ES-I3 (cell line): ENCODE data around the gene RNLS.

Source experiments
- H3K36me3 ChIP-seq: 2 replicates; pipeline ENCODE4 v1.6.1; 2013; ENCODE audit warnings: mild to moderate bottlenecking, low read length, control low read depth, moderate library complexity; ENCODE audit not compliant: insufficient read depth
- H3K4me1 ChIP-seq: 2 replicates; pipeline ENCODE4 v1.6.1; 2013; ENCODE audit warnings: mild to moderate bottlenecking, control low read depth, low read length; ENCODE audit not compliant: insufficient read depth
- H3K9ac ChIP-seq: 2 replicates; pipeline ENCODE4 v1.6.1; 2013; ENCODE audit warnings: low read depth, mild to moderate bottlenecking, low read length, moderate library complexity
- H3K9me3 ChIP-seq: 2 replicates; pipeline ENCODE4 v1.6.1; 2013; ENCODE audit warnings: mild to moderate bottlenecking, low read length, moderate library complexity; ENCODE audit not compliant: control insufficient read depth, insufficient read depth

Gene RNLS

GRCh38 chr10:88465765-88466164 is 117.4 kb downstream of the RNLS start:
- H3K9me3 ChIP-seq = no peaks in the 10 kb centered on the region

GRCh38 chr10:88463811-88464210 is 119.3 kb downstream of the RNLS start:
- H3K4me1 ChIP-seq = no peaks in the 10 kb centered on the region
- H3K36me3 ChIP-seq = no peaks in the 10 kb centered on the region

More at GRCh38 chr10:88465765-88466164, 117.4 kb downstream of the RNLS start:
- Histone ChIP-seq H3K9ac (no peak overlapping the region), H3K36me3 (no peaks in the 10 kb centered on the region), H3K4me1 (no peaks in the 10 kb centered on the region)

DNA sequence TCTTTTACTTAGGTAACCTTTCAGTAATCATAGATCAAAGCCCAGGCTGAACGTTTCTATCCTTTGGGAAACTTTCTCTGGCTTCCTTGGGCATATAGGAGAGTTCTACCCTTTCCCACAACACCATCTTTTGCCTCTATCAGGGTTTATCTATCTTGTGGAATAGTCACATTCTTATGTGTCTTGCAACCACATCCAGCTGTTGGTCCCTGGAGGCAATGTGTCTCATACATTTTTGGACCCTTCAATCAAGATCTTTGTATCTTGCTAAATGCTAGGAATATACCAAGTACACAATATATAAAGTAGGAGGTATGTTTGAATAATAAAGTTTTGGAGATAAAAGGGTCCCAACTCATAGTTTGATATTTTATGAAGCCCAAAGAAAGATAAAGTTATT is 121.7 kb downstream of the RNLS start:
- no peaks in the 10 kb centered on the region for H3K9me3 ChIP-seq
- no peaks in the 10 kb centered on the region; the same call in 1 of the 2 replicates for H3K36me3 ChIP-seq
- no peaks in the 10 kb centered on the region for H3K4me1 ChIP-seq
- no peak overlapping the region for H3K9ac ChIP-seq

More at GRCh38 chr10:88463811-88464210, 119.3 kb downstream of the RNLS start:
- H3K9ac ChIP-seq = no peak overlapping the region
- H3K9me3 ChIP-seq = no peaks in the 10 kb centered on the region

DNA sequence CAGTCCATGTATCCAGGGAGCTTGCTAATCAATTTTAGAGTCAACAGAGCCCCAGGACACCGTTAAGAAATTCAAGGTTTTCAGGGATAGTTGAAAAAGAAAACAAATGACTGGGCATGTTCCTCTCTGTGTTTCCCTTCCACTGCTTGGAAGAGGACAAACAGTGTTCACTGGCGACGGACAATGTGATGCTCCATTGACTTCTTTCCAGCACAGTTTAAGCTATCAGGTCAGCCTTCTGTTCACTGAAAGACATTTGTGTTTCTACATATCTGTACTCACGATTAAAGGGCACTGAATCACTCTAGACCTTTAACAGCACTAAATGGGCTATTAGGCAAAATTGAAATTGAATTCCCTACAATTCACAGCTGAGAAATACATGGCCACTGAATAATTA is 123.6 kb downstream of the RNLS start:
- Histone ChIP-seq H3K4me1 (no peaks in the 10 kb centered on the region), H3K36me3 (no peaks in the 10 kb centered on the region; the same call in 1 of the 2 replicates), H3K9ac (no peak overlapping the region), H3K9me3 (no peaks in the 10 kb centered on the region)

- Histone ChIP-seq H3K9ac (no peak overlapping the region), H3K4me1 (no peaks in the 10 kb centered on the region)
Observed at GRCh38 chr10:88458209-88458608, 124.9 kb downstream of the RNLS start.

GRCh38 chr10:88457660-88458059 is 125.5 kb downstream of the RNLS start:
- H3K4me1 ChIP-seq = no peaks in the 10 kb centered on the region
- H3K9ac ChIP-seq = no peak overlapping the region
- H3K36me3 ChIP-seq = no peaks in the 10 kb centered on the region; the same call in 1 of the 2 replicates
- H3K9me3 ChIP-seq = no peaks in the 10 kb centered on the region

More at GRCh38 chr10:88458209-88458608, 124.9 kb downstream of the RNLS start:
- Histone ChIP-seq H3K36me3 (no peaks in the 10 kb centered on the region; the same call in 1 of the 2 replicates), H3K9me3 (no peaks in the 10 kb centered on the region)

DNA sequence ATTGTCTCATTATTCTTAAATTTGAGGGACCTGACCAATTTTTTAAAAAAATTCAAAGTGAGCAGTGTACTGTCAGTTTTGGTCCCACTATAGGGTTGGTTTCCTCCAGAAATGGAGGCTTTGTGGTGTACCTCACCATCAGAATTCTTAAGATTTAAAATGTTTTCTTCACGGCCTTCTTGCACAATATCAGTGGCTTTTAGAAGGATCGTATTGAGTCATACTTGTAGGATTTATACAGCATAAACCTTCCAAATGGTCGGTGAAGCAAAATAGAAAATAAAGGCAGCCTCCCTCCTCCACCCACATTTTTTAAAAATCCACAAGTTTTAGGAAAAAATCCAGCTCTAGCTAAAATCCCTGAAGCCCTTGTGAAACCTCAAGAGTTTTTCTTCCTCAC is 126.4 kb downstream of the RNLS start:
- no peaks in the 10 kb centered on the region; the same call in 1 of the 2 replicates for H3K36me3 ChIP-seq
- H3K9me3 ChIP-seq = no peaks in the 10 kb centered on the region
- no peaks in the 10 kb centered on the region for H3K4me1 ChIP-seq
- no peak overlapping the region for H3K9ac ChIP-seq

- no peaks in the 10 kb centered on the region; the same call in 1 of the 2 replicates for H3K36me3 ChIP-seq
- H3K9ac ChIP-seq = no peak overlapping the region
- H3K4me1 ChIP-seq = no peaks in the 10 kb centered on the region
- H3K9me3 ChIP-seq = no peaks in the 10 kb centered on the region
Observed at GRCh38 chr10:88455831-88456230, 127.3 kb downstream of the RNLS start.

GRCh38 chr10:88450201-88450600 is 132.9 kb downstream of the RNLS start:
- Histone ChIP-seq H3K9ac (no peak overlapping the region), H3K9me3 (no peaks in the 10 kb centered on the region)

GRCh38 chr10:88442716-88443115 is 140.4 kb downstream of the RNLS start:
- Histone ChIP-seq H3K4me1 (no peaks in the 10 kb centered on the region), H3K9me3 (peaks cover 3% of the 10 kb centered on the region), H3K9ac (no peak overlapping the region), H3K36me3 (no peaks in the 10 kb centered on the region)

More at GRCh38 chr10:88450201-88450600, 132.9 kb downstream of the RNLS start:
- no peaks in the 10 kb centered on the region for H3K36me3 ChIP-seq
- H3K4me1 ChIP-seq = no peaks in the 10 kb centered on the region

DNA sequence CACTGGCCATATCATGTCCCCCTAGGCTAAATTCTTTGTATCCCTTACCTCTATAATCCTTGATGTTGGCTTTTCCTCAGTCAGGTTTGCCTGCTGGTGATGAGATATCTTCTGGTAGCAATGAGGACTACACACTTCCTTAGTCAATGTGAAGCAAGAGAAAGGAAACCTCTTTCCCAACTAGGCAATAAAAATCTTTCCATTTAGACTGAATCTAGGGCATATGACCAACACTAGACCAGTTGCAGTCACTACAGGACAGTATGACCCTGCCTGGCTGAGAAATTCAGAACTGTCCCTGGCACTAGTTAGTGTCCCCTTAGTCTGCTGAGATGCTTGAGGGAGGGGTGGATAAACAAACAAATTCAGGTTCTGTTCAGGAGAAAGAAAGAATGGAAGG is 142.6 kb downstream of the RNLS start:
- no peaks in the 10 kb centered on the region for H3K4me1 ChIP-seq
- H3K9me3 ChIP-seq = peaks cover 3% of the 10 kb centered on the region
- H3K9ac ChIP-seq = no peak overlapping the region
- no peaks in the 10 kb centered on the region for H3K36me3 ChIP-seq

GRCh38 chr10:88439932-88440331 is 143.2 kb downstream of the RNLS start:
- no peaks in the 10 kb centered on the region for H3K36me3 ChIP-seq
- peaks cover 3% of the 10 kb centered on the region for H3K9me3 ChIP-seq
- no peak overlapping the region for H3K9ac ChIP-seq
- H3K4me1 ChIP-seq = no peaks in the 10 kb centered on the region

- H3K36me3 ChIP-seq = no peaks in the 10 kb centered on the region
- no peaks in the 10 kb centered on the region for H3K4me1 ChIP-seq
- no peaks in the 10 kb centered on the region for H3K9me3 ChIP-seq
- H3K9ac ChIP-seq = no peak overlapping the region
Observed at GRCh38 chr10:88437411-88437810, 145.7 kb downstream of the RNLS start.

DNA sequence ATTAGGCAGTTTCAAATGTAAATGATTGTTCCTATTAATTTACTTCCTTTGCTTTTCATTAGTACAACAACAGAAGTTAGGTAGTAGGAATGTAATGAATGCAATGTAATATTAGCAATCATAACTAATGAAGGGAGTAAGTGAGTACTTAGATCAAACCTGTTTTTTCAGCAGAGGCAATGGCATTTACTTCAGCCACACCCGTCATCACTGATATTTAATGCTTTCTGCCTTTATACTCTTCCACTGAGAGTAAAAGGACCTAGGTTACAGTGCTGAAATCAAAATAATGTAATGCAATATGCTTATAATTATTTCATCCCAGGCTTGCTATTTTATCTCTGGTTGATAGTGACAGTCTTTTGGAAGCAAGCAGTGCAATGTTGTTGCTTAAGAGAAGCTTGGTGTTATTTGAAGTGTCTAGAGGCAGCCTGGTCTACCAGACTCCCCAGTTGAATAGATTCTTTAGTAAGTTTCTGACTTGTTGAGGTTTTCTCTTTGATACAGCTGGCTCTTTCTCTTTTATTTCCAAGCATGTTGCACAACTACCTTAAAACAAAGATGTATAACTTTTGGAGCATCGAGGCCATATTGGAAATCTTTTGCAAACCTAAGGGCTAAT is 149.4 kb downstream of the RNLS start:
- Histone ChIP-seq H3K9ac (no peak overlapping the region), H3K9me3 (no peaks in the 10 kb centered on the region), H3K36me3 (no peaks in the 10 kb centered on the region), H3K4me1 (no peaks in the 10 kb centered on the region)

DNA sequence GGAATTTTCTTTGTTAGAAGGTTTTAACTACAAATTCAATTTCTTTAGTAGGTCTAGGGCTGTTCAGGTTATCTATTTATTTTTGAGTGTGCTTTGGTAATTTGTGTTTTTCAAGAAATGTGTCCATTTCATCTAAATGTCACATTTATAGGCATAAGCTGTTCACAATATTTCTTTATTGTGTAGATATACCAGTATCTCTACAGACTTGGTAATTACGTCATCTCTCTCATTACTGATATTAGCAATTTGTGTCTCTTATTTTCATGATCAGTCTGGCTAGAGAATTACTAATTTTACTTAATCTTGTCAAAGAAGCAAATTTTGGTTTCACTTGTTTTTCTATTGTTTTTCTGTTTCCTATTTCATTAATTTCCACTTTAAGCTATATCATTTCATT is 152.0 kb downstream of the RNLS start:
- no peak overlapping the region for H3K9ac ChIP-seq
- H3K36me3 ChIP-seq = no peaks in the 10 kb centered on the region
- H3K4me1 ChIP-seq = no peaks in the 10 kb centered on the region
- H3K9me3 ChIP-seq = no peaks in the 10 kb centered on the region
